GM19328 (cell line): ENCODE results near the gene CFAP92.

Source experiments
- ATAC-seq: cut with Tn5 transposase; IDR thresholded peaks from one replicate; pipeline ENCODE4 v1.9.1; 2021; ENCODE audit warnings: mild to moderate bottlenecking, moderate library complexity; ENCODE audit not compliant: unreplicated experiment

Gene CFAP92, protein sequence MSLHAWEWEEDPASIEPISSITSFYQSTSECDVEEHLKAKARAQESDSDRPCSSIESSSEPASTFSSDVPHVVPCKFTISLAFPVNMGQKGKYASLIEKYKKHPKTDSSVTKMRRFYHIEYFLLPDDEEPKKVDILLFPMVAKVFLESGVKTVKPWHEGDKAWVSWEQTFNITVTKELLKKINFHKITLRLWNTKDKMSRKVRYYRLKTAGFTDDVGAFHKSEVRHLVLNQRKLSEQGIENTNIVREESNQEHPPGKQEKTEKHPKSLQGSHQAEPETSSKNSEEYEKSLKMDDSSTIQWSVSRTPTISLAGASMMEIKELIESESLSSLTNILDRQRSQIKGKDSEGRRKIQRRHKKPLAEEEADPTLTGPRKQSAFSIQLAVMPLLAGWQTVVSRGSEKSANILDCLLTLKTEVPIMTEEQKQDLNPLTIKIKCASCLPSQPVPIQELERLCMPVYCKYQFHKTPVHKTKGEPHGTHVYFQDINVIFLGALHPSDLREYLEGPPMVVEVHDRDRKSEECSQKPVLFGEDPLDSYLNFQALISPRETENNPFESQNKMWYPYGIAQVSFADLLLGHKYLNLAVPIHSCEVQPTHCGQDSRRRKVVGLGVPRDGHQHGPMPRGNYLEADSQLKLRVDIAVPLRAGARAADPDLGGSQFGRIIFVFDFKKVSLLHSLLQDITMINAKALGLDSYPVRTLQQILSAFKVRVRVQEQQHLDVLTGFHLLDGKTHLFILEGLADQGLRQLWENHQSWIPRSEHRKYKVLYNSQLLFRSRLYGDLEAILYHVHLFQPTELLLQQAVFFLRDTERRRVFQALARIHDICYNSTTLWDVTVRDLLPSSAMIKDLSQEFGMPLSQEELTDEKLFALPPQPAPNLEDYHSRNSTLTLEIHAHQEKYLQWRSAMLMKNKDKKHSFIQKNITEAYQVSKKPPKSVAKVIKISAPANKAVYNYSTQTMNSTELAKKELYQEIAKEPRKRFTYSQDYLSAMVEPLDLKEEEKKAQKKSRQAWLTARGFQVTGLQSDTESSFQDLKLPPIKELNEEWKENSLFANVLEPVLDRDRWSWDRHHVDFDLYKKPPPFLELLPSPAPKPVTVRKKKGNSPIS

DNA sequence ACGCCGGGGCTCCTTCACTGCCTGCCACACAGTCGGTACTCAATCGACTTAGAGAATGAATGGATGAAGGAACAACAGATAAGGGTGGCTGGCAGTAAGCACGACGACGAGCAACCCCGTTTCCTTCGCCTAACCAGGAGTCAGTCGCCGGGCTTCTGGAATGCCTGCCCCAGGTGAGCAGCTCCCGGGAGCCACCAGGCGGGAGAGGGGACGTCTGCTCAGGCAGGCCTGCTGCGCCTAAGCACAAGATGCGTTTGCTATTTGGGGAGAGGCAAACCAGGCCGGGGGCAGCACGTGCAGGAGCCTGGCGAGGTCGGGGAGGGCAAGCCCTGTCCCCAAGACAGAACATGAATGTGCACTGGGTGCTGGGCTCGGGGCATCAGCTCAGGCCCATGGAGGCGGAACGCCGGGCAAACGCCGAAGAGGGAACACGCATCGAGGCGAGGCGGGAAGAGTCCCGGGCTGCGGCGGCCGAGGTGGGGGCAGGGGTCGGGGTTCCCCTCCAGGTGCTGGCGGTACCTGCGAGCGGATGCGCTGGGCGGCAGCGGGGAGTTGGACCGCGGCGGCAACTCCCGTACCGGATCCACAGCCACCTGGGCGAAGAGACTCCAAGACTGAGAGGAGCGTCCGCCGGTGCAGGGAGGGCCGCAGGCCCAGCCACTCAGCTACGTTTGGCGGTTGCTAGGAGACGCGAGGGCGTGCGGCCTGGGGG, at the start of gene CFAP92:
Gene CFAP92 (minus strand): TSS at position 616 of the 712 bp plus-strand sequence. CDS start 772 bp downstream, outside the sequence.
- ATAC-seq, result no peak

DNA sequence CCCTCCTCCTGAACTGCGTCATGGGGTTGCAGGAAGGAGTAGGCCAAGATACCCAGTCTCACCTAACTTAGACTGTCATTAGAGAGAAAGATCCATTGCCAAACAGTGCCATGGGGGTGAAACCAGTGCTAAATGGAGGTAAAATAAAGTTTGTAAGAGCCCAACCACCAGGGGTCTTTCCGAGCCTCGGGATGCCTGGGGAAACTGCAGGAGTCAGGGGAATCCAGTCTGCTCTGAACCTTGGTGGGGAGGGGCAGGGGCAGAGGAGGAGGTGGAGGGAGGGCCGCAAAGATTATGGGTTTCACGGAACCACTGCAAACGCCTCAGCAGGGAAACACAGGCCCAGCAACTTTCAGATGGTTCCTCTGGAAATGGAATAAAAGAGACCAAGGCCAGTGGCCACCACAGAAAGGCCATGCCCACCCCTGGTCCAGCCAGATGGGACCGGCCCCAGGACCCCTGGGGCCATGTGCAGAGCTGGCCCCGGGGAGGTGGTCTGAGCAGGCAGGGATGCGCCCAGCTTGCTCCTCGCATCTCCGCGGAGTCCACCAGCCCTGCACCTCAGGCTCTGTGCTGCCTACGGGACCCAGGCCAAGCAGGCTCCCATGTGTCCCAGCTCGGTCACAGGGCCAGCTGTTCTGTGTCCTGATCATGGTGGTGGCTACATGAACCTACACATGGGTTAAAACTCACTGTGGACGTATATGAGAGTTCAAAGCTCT, 46.9 kb upstream of the CFAP92 start:
- no peak for ATAC-seq

DNA sequence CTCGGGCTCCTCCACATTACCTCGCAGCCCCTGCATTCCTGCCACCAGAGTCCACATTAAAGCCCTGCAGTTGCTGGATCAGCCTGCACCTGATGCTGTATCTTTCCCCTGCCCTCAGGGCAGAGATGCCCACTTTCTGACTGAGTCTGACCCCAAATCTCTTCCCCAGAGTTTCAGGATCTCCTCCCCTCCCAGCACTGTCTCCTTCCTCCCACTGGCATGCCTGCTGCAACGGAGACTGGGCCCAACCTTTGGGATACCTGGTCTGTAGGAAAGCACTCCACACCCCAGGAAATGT, 46.1 kb upstream of the CFAP92 start:
- no peak for ATAC-seq

DNA sequence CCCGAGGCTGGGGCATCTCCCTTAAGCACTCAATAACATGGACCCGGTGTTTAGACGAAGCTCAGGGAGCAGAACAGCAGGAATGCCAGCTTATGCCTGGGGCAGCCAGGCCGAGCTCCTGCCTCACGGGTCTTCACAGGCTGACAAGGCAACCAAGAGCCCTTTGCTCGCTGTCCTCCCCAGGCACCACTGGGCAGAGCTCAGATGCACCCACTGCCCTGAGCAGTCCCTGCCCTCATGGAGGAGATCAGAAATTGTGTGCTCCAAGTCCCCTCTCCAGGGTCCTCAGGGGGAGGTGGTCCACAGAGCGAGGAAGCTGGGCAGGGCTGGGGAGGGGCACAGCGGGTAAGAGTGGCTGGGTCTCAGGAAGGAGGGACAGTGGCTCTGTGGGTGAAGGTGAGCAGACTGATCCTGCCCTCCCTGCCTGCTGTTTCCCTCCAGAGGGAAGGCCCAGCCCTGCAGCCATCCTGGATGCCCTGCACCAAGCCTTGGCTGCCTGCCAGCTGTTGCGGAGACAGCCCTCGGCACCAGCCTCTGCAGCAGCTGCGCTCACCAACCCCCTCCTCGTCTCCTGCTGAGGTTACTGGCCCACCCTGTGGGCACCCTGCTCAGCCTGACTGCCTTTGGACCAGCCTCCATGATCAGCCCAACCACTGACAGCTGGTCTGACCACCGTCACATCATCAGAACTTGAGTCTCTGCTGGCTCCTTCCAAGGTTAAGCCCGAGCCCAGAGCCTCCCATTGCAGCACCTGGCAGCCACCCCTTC, 45.6 kb upstream of the CFAP92 start:
- no peak for ATAC-seq

DNA sequence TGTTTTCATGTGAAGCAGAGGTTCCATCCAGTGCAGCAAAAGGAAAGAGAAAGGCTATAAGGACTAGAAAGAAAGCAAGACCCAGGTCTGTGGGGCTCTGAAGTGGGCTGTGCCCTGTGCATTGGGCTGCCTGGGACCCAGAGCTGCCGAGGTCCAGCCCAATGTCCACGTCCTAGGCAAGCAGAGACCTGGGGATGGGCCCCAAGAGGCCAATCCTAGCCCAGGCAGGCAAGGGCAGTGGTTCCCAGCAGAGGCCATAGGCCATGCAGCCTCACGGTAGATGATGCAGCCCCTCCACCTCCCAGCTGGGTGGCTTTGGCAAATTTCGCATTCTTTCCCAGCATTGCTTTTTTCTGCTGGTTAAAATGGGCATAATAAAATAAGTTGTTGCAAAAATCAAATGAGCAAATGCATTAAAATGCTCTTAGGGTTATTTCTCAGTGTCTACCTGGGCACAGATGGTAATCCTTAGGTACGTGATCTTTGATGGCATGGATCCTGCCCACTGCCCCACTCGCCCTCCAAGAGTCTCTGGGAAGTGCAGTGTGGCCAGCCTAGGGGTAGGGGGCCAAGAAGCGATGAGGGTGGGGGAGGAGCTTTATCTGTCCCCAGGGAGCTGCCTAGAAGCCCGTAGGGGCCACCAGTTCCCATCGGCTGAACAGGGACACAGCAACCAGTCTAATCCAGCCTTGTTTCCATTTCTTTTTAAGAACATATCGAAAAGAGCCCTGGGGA, 44.4 kb upstream of the CFAP92 start:
- ATAC-seq, result no peak

DNA sequence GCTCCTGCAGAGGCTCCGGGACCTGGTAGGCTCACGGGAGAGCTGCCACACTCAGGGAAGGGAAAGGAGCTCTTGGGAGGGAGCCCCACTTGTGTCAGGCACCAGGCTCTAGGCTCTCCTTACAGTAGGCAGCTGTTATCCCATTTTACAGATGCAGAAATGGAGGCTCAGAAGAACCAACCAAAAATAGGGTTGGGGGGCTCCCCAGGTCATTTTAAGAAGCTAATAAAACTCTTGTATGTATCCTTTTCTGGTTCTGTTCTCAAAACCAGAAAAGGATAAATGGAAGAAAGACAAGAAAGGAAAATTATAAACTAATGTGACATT, 43.2 kb upstream of the CFAP92 start:
- no peak for ATAC-seq

DNA sequence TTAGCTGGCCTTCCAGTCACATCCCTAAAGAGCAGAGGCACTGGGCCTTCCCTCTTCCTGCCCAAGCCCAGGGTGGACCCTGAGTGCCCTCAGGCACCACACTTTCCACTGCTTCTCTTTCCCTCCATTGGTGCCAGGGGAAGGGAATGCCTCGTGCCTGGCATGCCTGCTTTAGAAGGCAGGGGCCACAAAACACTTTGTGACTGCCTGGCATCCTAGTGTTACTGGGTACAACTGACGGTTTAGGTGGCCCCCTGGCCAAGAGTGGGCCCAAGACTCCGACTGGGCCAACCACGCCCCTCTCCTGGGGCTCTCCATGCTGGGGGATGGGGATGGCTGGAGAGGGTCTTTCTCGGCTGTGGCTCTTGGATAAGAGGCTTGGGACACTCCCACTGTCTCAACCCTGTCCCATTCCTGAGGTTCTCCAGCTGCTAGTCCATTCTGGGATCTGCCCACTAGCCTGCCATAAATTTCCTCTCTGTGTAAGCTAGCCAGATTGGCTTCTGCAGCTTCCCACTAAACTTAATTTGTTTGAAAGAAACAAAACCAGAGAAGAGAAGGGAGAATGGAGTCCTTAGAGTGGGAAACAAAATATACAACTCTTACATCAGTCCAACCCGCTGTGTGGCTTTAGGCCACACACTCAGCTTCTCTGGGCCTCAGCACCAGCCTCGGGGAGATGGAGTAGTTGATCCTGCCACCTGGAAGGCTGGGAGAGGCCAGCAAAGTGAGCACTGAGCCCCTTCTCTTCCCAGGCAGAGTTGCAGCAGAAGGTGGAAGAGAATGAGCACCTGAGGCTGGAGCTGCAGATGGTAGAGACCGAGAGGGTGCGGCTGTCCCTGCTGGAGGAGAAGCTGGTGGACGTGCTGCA, 42.6 kb upstream of the CFAP92 start:
- no peak for ATAC-seq

DNA sequence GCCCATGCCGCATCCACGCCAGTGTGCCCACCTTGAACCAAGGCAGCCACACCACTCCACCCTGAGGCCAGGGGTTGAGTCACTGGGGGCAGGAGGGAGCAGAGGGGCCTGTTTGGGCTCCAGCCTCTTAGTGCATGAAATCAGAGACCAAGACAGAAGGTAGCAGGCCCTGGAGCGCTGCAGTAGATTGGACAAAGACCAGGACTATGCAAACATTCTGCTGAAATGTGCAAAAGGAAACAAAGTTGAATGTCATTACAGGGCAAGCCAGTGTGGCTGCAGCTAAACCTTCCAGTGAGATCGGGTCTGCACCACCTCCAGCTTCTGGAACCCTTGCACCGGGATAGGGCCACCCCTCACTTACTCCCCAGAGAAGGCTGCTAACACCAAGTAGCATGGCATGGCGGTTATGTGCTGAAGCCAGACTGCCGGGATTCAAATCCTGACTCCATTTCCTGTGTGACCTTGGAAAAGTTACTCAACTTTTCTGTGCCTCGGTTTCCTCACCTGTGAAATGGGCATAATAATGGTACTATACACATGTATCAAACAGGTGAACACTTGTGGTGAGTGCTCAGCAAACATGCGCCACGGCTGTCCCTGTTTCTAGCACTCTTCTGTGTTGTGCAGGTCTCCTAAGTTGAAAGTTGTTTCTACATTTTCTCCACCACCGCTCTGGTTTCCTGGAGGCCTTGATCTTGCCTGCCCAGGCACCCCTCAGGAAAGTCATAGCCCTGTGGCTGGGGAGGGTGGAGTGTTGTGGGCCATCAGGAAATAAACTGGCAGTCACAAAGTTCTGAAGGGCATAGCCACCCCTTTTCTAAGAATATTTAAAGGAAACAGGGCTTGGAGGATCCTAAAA, 41.7 kb upstream of the CFAP92 start:
- ATAC-seq, result no peak

DNA sequence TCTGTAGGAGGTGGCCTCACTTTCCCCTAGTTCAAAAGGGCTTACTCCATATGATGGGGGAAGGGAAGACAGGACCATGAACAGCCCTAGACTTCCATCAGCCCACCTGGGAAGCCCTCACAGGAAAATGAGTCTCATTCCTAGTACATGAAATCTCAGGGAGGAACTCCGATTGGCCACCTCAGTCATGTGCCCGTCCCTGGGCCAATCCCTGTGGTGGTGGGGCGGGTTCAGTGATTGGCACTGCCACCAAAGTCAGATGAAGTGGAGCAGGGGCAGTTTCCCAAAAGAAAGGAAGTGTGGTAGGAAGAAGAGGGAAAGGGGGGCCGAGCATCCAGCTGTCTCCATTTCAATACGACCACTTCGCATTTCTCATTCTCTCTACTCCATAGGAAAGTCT, 40.8 kb upstream of the CFAP92 start:
- no peak for ATAC-seq

DNA sequence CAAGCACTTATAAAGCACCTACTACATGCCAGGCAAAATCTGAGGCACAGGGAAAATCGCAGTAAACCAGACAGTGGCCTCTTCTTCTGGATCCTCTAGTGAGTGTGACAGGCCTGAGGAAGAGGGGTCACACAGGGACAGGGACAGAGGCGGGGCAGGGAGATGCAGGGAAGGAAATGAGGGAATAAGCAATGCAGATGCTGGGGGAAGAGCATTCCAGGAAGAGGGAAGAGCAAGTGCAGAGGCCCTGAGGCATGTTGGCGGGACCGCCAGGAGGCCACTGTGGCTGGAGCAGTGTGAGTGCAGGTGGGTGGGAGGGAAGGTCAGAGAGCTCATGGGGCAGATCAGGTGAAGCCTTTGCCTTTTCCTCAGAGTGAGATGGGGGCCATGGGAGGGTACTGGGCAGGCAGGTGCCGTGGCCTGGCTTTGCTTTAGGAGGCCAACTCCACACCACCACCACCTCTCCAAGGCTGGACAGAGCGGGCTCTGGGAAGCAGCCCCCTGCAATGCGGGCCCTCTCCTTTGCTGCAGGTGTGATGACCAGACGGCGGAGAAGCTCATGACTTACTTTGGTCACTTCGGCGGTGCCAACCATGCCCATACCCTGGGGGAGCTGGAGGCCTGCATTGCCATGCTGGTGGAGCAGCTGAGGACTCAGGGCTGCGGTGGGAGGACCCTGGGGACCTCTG, 39.9 kb upstream of the CFAP92 start:
- no peak for ATAC-seq

DNA sequence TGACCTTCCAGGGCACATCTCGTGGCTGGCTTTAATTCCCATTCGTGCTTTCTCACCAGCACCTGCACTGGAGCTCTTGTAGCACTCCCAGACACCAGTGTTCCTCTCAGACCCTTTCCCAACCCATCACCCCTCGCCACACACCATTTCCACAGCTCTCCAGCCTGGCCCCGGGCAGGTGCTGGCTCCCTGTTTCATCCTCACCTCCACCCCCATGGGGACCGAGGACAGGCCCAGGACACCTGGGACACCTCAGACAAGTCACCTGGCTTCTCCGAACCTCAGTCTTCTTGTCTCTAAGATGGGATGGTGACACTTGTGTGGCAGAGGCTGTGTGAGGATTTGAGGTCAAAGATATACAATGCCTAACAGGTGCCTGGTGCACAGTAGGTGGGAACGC, 39.3 kb upstream of the CFAP92 start:
- ATAC-seq, result no peak

DNA sequence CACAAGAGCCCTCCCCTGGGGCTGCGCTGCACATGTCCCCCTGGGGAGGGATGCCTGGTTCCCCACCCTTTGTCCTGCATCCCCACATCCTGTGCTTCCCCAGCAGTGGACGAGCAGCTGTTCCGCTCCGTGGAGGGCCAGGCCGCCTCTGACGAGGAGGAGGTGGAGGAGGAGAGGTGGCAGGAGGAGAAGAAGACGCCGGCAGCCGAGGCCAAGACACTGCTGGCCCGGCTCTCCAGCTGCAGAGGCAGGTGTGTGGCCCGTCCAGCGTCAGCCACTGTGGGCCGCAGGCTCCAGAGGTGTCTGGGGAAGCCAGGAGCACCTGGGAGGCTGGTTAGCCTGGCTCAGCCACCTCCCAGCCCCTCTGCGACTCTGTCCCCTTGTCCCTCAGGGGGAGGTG, 38.8 kb upstream of the CFAP92 start:
- no peak for ATAC-seq

DNA sequence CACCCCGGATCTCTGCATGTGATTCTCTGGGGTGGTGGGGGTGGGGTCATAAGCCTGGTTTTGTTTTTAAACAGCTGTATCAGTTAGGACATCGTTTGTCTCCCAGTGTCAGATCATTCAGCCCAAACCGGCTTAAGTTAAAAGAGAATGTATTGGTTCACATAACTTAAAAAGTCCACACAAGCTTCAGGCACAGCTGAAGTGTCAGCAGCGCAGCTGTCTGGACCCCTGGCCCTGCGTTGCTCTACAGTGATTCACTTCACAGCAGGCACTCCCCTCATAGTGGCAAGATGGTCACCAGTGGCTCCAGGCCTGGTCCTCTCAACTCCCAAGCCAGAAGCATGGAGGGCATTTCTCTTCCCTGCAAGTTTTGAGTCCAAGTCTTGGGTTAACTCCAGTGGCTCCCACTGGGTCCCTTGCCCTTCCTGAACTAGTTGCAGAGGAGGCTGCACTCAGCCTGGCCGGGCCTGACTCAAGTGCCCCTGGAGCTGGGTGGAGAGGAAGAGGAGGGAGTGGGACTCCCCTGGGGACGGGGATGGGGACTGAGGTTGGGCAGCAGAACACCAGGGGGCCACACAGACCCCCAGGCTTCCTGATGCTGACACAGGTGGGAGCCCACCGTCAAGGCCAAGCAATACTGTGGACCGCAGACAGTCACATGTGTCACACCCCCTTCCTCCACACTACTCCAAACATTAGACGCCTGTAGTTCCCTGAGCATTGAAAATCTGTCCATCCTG, 37.8 kb upstream of the CFAP92 start:
- ATAC-seq, result no peak

DNA sequence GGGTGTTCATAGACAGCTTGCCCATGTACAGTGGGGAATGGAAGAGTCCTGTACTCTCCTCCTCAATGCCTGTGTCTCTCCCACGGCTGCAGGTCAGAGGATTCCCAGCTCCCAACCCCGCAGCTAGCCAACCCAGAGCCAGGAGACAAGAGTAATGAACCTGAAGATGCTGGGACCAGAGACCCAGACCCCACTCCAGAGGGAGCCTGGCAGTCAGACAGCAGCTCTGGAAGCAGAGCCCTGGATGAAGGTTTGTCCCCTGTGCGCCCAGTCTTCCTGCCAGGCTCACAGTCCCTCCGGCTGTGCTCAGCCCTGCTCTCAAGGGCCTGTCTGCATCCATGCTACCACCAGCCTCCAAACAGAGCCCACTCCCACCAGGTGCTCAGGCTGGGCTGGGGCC, 36.7 kb upstream of the CFAP92 start:
- ATAC-seq, result no peak

DNA sequence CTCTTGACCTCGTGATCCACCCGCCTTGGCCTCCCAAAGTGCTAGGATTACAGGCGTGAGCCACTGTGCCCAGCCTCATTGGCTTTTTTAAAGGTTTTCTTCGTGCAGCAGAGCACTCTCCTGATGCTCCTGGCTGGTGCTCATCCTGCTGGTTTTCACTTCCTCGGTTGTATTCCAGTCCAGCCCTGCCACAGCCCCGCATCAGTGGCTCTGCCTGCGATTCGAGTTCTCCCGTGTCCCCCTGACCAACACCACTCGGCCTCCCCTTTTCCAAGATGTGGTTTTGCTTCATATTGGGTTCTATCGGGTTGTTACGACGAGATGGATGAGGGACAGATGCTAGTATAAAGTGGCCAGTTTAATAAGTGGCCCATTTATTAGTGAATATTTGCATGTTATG, 35.0 kb upstream of the CFAP92 start:
- ATAC-seq, result no peak

DNA sequence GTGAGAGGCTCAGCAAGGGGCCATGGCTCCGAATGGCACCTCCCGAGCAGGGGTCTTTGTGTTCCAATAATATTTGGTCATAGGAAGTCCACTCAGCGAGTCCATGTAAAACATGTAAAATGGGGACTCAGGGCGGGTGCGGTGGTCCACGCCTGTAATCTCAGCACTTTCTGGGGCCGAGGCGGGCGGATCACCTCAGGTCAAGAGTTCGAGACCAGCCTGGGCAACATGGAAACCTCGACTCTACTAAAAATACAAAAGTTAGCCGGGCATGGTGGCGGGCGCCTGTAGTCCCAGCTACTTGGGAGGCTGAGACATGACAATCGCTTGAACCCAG, 33.6 kb upstream of the CFAP92 start:
- no peak for ATAC-seq
